EH (cell line): ENCODE measurements around the gene PLXDC1.
A peak's percentile ranks its signal among the peaks of the same experiment; 100 is the strongest.
"Not testable (repeated sequence)": the region's sequence is repeated elsewhere in the genome, so short reads cannot be mapped to it uniquely, and the experiment has no call there.

Source experiments
- DNase-seq: peaks from one replicate; pipeline ENCODE4 v3.0.0-alpha.2; 2015; ENCODE audit warnings: low read depth

PLXDC1 gene

DNA sequence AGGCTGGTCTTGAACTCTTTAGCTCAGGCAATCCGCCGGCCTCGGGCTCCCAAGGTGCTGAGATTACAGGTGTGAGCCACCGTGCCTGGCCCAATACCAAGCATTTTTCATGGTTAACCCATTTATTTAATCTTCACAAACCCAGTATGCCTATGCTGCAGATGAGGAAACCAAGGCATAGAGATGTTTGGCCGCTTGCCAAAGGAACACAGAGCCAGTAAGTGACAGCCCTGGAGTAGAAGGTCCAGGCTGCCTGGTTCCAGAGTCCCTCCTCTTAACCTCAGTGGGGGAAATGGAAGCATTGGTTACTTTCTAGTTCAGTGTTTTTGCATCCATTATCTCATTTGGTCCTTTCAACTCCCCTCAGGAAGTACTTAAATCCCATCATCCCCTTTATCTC lies 29.9 kb upstream of the PLXDC1 start:
- DNase-seq = no peak

DNA sequence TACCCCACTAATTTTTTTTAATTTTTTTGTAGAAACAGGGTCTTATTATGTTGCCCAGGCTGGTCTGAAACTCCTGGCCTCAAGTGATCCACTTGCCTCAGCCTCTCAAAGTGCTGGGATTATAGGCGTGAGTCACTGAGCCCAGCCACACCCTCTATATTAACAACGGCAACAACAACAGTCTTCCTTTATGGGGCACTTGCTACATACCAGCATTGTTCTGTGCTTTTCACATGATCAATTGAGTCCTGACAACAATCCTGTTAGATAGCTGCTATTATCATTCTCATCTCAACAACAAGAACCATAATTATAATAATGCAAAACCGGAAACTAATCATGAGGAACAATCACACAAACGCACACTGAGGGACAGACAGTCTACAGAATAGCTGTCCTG lies 27.1 kb upstream of the PLXDC1 start:
- DNase-seq = peak; percentile 56

DNA sequence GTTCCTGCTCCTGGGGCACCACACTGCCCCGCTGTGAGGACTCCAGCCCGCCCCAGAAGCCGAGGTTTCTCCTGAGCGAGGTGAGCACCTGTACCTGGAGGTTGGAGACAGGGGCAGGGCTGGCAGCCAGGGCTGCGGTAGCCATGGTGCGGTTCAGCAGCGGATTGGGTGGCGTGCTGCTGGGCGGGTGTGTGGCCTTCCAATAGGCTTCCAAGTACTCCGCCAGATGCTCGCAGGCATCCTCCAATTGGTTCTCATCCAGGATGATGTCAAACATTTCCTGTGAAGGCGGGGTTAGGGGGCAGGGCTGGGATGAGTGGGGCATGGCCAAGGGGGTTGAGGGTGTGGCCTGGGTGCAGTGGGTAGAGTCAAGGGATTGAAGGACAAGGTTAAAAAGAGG lies 25.8 kb upstream of the PLXDC1 start:
- peak; percentile 27 for DNase-seq

DNA sequence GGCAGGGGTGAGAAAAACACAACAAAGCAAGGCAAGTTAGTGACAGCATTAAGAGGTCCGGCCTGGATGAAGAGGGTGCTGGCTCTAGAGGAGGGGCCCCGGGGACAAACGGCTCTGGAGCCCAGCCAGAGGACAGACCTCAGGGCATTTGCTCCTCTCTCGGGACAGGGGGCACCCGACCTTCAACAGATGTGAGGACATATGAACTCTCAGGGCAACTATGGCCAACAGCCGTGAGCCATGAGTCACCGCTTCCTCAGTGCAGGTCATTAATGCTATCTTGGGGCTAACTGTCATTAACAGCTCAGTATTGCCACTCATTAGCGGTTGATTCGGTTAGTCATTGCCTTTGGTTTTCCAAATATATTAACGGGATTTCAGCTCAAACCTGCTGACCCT lies 24.3 kb upstream of the PLXDC1 start:
- peak; percentile 43 for DNase-seq

DNA sequence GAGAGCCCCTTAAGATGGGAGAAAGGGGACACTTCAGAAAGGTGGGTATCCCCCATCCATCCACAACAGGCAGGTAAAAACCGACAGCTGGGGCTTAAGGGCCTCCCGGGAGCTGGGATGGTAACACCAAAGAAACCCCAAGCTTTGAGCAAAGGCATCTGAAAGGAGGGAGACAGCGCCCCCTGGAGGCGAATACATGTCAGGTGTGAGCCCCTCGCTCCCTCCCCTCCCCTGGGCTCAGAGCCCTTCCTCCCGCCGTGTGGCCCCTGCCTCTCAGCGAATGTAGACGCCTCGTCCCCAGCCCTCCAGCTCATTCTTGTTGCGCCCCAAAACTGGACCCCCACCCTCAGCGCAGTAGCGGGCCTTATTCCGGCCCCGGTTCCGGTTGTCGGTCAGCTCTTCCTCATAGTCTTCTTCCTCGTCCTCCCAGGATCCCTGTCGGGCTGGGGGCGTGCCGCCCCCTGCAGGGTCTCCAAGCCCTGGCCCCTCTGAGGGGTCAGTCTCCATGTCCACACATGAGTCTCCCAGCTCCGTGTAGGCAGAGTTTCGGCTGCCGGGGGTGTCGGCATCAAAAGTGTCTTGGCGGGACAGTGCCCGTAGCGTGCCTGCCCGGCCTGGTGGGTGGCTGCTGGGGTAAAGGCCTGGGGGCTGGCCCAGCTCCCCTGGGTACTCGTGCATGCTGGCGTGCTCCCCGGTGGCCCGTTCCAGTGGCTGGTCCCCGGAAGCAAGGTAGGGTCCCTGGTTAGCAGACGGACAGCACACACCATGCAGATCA lies 23.7 kb upstream of the PLXDC1 start:
- DNase-seq = peak; percentile 69

DNA sequence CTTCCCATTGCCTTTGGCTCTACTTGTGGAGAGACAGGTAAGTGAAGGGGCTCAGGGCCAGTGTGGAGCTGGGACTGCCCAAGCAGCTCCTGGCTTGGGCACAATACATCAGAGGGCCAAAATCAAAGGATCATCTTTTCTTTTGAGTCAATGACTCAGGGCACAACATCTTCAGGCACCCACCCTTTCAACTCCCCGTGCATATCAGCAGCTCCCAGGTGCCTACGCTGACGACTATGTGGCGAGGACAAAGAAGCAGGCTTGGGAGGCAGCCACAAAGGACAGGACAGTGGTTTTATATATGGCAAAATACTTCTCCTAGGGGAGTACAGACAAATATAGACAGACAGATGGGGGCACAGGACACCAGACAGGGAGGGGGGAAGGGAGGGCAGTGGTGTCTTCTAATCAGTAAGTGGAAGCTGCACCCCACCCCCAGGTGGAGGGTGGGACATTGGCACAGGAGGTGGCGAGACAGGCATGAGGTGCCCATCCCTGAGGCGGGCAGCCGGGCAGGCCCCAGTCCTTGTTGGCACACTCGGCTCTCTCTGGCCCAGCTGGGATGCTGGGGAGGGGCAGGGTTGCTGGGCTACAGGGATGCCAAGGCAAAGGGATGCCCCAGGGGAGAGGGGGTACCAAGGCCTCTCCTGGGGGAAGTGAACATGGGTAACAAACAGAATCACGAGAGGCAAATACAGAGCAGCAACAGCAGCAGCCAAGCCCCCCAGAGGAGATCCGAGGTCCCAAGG lies 22.3 kb upstream of the PLXDC1 start:
- DNase-seq = no peak

DNA sequence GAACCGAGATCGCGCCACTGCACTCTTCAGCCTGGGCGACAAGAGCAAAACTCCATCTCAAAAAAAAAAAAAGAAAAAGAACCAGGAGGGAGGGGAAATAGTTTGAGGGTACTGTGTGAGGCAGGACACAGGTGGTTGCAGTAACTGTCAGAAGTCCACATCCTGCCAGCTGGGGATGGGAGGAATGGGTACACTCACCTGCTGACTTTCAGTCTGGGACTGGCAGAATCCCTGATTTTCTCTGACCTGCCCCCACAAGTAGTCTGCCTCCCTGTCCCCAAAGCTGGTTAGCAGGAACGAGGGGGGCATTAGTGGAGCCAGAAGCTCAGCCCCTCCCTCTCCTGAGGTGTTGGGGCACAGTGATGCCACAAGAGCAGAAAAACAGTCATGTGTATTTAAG lies 21.6 kb upstream of the PLXDC1 start:
- no peak for DNase-seq

DNA sequence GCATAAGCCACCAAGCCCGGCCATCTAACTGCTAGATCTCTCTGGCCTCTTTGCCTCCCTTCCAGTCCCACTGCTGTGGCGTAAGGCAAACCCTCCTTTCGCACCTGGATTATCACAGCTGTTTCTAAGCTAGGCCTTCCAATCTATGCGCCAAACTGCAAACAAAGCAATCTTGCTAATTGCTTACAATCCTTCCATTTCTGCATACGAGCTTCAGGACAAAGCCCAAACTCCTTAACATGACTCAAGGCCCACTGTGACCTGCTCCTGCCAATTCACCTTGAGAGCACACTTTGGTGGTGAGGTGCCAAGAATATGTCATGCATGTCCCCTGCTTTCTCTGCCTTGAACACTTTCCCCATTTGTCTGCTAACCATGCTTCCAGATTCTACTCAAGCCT lies 20.5 kb upstream of the PLXDC1 start:
- DNase-seq = no peak

DNA sequence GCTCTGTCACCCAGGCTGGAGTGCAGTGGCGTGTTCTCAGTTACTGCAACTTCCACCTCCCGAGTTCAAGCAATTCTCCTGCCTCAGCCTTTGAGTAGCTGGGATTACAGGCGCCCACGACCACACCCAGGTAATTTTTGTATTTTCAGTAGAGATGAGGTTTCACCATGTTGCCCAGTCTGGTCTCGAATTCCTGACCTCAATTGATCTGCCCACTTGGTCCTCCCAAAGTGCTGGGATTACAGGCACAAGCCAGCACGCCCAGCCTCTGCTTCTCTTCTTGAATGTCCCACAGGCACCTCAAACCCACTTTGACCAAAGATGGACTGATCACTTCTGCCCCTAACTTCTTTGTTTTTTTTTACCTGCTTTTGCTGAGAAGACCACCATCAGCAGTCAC lies 19.1 kb upstream of the PLXDC1 start:
- no peak for DNase-seq

DNA sequence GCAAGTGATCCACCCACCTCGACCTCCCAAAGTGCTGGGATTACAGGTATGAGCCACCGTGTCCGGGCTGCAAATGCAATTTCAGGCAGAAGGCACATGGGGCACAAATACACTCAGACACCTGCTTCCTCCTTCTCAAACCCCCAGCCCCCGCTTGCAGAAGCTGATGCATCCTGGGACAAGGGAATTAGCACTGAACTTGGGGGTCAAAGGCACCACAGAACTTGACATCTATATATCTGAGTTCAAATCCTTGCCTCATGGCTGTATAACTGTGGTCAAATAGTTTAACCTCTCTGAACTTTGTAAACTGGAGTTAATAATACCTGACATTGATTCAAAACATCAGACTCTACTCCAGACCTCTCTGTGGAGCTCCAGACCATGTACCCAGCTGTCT lies 18.7 kb upstream of the PLXDC1 start:
- DNase-seq = no peak

DNA sequence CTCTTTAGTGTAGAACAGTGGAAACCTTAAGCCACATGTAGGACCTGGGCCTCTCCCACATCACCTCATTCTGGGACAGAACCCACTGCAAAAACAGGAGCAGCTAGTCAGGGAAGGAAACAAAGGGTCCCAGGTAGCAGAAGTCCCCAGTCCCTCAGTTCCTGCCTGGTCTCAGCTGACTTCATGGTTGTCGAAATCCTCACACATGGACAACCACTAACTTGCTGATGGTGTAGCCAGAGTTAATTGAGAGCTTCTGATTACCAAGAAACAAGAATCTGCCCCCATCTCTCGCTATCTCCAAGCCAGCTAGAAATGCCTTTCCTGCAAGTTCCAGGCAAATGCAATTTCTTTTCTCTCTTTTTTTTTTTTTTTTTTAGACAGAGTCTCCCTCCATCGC lies 18.1 kb upstream of the PLXDC1 start:
- no peak for DNase-seq

DNA sequence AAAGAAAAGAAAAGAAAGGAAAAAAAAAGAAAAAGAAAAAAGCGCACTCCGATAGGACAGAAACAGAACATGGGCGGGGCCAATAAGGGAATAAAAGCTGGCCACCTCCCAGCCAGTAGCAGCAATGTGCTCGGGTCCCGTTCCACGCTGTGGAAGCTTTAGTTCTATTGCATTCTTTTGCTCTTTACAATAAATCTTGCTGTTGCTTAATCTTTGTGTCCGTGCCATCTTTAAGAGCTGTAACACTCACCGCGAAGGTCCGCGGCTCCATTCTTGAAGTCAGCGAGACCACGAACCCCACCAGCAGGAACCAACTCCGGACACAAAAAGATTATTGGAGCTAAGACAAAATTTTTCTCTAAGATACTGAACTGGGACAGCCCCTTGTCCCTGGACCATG lies 17.7 kb upstream of the PLXDC1 start:
- no peak for DNase-seq

DNA sequence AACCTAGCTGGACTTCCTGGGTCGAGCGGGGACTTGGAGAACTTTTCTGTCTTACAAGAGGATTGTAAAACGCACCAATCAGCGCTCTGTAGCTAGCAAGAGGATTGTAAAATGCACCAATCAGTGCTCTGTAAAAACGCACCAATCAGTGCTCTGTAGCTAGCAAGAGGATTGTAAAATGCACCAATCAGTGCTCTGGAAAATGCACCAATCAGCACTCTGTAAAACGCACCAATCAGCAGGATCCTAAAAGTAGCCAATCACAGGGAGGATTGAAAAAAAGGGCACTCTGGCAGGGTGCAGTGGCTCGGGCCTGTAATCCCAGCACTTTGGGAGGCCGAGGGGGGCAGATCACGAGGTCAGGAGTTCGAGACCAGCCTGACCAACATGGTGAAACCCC lies 17.1 kb upstream of the PLXDC1 start:
- not testable (repeated sequence) for DNase-seq

DNA sequence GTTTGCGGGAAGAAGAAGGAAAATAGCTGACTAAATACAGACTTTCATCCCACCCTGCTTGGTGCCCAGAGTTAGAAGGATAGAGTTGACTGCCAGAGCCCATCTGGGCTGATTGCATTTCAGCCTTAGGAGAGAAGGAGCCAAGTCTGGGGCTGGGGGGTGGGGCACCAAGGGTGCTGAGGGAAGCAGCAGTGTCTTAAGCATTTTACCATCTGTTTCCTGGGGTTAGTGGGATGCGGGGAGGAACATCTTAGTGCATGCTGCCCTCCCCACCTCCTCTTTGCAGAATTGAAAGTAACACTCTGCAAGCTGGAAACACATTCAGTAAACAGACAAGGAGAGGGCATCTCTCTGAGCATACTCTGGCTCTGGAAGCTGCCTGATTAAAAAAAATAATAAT lies 16.0 kb upstream of the PLXDC1 start:
- no peak for DNase-seq

DNA sequence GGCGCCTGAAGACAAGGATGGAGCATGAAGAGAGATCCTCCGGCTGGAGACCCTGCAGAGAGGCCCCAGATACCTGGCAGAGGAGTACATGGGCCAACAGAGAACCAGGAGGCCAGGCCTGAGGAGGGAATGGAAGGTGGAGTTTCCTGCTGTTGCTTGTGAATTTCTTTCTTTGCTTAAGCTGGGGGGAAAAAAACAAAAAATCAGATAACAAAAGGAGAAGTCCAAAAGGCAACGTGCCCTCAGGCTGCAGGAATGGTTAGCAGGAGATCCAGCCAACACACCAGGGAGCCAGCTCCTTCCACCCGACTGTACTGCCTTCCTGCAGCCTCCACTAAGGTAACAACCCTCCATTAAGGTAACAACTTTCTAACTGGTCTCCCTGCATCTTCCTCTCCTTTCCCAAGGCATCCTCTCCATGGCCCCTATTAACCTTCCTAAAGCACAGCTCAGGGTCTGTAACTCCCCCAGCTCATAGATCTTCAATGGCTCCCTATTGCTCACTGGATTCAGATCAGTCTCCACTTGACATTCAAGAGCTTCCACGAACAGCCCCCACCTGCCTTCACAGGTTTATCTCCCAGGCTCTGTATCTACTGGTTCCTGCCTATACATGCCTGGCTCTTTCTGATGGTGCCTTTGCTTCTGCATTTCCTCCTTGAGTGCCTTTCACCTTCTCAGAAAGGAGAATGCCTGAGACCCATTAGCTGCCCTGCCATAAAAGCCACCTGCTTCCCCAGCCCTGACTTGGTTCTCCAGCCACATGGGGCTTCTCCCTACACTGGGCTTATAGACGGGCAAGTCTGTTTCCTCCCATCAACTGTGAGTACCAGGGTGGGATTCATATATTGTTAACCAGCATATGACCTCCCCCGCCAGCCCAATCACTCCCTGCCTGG lies 15.2 kb upstream of the PLXDC1 start:
- DNase-seq = no peak

DNA sequence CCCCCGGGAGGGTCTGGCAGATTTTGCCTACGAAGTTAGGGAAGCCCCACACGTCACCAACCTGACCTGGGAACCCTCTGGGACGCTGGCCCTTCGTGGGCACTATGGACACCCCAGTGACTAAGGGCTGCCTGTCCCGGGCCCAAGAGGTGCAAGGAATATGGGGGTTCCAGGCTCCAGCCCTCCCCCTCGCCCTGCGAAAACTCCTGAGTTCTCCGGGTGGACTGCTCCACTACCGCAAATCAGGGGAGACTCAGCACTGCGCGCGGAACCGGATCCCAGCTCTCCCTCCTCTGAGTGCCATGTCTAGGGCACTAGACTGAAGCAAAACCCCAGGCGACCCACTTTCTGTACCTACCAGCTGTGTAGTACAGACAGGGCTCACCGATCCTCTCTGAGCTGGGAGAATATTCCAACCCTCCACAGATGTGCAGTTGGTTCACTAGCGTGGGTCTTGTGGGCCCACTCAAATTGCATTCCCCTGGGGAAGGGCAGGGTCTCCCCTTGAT lies 14.5 kb upstream of the PLXDC1 start, which contains the start of gene ARL5C:
TSS of gene ARL5C (minus strand) at position 321 of the 509 bp plus-strand sequence. CDS start 401 bp downstream, outside the sequence.
- DNase-seq = no peak

DNA sequence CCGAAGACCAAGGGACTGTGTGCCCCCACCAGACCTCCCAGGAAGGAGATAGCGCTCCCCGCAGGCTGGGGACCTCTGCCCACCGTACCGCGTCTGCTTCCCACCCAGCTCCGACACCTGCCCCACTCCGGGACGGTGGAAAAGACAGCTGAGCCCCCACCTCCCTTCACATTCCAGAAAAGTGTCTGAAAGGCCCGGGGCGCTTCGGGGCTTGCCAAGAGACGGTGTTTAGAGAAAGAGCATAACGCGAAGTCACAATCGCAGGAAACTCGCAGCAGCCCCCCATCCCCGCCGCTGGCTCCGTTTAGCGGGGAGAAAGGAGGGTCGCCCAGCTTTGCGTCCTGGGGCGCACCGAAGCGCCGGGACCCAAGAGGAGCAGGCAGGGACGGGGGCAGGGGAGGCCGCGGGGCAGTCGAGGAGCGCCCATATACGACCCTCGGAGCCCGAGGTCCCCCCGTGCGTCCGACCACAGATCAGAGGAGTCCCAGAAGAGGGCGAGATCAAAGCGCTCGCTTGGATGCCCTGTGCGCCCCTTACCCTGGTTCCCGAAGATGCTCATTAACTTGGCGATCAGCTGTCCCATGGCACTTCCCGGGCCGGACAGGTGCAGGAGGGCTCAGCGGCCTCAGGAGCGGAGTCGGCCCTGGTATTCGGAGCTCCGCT lies 13.9 kb upstream of the PLXDC1 start:
- no peak for DNase-seq

DNA sequence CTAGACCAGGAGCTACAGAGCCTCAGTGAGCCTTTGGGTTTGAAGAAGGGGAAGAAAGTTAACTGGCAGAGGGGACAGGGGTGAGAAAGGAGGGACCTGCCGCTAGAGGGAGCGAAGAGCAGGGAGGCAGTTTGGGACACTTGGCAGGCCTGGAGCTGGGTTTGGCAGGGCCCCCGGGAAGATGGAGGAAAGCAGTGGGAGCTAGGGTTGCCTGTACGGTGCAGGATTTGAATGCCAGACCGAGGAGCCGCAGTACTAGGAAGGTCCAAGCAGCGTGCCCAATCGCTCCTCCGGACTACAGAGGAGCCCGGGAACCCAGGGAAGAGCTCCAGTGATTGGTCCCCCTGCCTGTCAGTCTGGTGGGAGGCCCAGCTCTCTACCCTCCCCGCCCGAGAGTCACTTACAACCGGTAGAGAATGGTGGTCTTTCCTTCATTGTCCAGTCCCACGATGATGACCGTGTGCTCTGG lies 13.3 kb upstream of the PLXDC1 start:
- DNase-seq = peak; percentile 94

DNA sequence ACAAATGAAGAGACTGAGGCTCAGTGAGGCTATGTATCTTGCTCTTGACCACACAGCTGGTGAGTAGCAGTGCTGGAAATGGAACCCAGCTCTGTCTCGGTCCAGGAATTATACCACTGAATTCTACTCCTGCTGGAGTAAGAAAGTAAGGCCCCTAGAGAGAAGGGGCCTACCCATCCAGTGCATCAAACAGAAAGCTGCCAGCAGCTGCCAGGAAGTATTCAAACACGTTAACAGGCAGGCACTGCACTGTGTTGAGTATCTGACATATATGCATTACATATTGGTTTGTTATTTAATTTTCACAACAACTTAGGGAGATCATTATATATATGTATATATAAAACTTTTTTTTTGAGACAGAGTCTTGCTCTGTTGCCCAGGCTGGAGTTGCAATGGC lies 10.5 kb upstream of the PLXDC1 start:
- no peak for DNase-seq

DNA sequence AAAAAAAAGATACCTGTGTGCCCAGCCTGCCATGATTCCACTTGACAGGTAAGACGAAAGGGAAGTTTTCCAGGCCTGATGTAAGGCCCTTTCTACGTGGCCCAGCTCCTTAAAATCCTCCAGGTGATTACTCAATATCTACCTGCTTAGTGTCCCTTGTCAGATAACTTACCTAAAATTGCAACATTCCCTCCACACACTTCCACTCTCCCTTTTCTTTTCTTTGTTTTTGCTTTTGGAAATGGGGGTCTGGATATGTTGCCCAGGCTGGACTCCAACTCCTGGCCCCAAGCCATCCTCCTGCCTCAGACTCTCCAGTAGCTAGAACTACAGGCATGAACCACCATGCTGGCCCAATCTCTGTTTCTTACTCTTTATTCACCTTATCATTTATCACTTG lies 7.2 kb upstream of the PLXDC1 start:
- no peak for DNase-seq

DNA sequence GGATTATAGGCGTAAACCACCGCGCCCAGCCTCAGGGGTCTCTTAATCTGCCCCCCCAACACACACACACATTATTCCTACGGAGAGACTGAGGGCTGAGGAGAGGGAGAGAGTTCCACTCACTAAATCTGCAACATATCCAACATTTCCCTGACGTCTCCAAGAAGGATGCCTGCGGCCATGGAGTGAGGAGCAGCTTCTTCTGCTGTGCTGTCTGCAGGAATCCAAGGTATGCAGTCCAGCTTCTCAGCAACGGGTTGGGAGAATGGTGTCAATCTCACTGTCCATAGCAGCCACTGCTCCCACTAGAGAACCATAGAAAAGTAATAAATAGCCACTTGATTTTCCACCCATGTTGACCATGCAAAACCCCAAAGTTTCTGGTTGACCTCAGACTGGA lies 5.1 kb upstream of the PLXDC1 start:
- DNase-seq = peak; percentile 80

DNA sequence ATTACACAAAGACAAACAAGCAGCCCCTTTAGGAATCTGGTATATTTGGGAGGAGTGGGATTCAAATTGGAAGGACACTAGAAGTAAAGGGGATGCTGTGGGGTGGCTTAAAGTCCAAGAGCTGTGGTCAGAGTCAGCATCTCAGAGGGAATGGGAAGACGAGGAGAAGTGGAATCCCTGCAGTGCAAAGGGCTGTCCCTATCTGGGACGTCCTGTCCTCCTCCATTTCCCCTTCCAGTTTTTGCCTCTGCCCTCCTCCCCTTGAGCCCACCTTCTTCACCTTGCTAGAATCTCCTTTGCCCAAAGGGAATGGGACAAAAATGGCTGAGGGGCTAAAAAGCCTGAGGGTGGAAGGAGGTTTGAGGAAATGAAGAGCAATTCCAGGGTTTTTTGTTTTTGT lies 4.2 kb upstream of the PLXDC1 start:
- DNase-seq = no peak
